HG03064 (cell line): Measurements from ENCODE around the gene COPA.

ENCODE experiments used
- ATAC-seq: cut with Tn5 transposase; IDR thresholded peaks from one replicate; pipeline ENCODE4 v1.9.1; 2021; ENCODE audit warnings: low read depth; ENCODE audit not compliant: unreplicated experiment

The COPA gene

DNA sequence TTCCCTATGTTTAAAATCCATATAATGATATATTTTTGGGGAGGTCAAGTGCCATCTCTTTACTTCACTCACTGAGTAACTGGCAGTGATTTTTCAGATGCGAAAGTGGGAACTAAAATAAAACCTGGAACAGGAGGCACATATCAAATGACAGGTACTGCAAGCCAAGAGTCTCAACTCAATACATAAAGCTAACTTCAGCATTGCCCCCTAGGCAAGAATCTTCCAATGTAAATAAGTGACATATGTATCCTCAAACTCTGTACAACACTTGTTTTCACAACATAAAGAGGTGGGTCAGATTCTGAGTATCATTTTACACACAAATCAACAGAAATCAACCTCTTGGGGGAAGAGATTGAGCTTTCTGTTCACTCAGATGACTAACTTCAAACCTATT, 98.8 kb downstream of the COPA start:
- no peak for ATAC-seq

- no peak for ATAC-seq
Measured at GRCh38 chr1:160243767-160244166, 99.3 kb downstream of the COPA start.

- no peak for ATAC-seq
Measured at GRCh38 chr1:160239582-160240299, 103.3 kb downstream of the COPA start.
